Liver (tissue), 3 donors: Measurements from ENCODE around the gene FAM171A1.

Experiments
- ATF3 ChIP-seq: IDR thresholded peaks from 2 replicates; pipeline ENCODE4 v1.6.1; 2016; ENCODE audit warnings: antibody characterized with exemption
- CTCF ChIP-seq: fragments of 150-350 bp; IDR thresholded peaks from 2 replicates; pipeline ENCODE4 v1.5.1; 2017; ENCODE audit warnings: improper control_type of control experiment, low read depth, low read length; ENCODE audit not compliant: missing input control
- EGR1 ChIP-seq, 2 donors: IDR thresholded peaks; 2 replicates each; pipeline ENCODE4 v1.6.1; 2016 to 2018; ENCODE audit warnings: antibody characterized with exemption in 2 of 2, low read depth in 2 of 2
- GABPA ChIP-seq, 2 donors: IDR thresholded peaks in 1 of 2; conservative IDR thresholded peaks in 1 of 2; 2 replicates each; pipeline ENCODE4 v1.6.1; 2016; ENCODE audit warnings: antibody characterized with exemption in 2 of 2, mild to moderate bottlenecking in 1 of 2, moderate library complexity in 1 of 2
- JUND ChIP-seq, 2 donors: IDR thresholded peaks; 2 replicates each; pipeline ENCODE4 v1.6.1; 2016; ENCODE audit warnings: antibody characterized with exemption in 2 of 2
- MAX ChIP-seq: IDR thresholded peaks from 2 replicates; pipeline ENCODE4 v1.6.1; 2016; ENCODE audit warnings: antibody characterized with exemption
- NR2F2 ChIP-seq: IDR thresholded peaks from 2 replicates; pipeline ENCODE4 v1.6.1; 2016; ENCODE audit warnings: antibody characterized with exemption
- RAD21 ChIP-seq, 2 donors: IDR thresholded peaks; 2 replicates each; pipeline ENCODE4 v1.6.1; 2016; ENCODE audit warnings: antibody characterized with exemption in 2 of 2, mild to moderate bottlenecking in 2 of 2
- REST ChIP-seq: IDR thresholded peaks from 2 replicates; pipeline ENCODE4 v1.6.1; 2016; ENCODE audit warnings: antibody characterized with exemption, mild to moderate bottlenecking
- RXRA ChIP-seq, 2 donors: IDR thresholded peaks; 2 replicates each; pipeline ENCODE4 v1.6.1; 2017 to 2018; ENCODE audit warnings: antibody characterized with exemption in 2 of 2, mild to moderate bottlenecking in 1 of 2
- SP1 ChIP-seq: IDR thresholded peaks from 2 replicates; pipeline ENCODE4 v1.6.1; 2018; ENCODE audit warnings: antibody characterized with exemption, mild to moderate bottlenecking
- TAF1 ChIP-seq: conservative IDR thresholded peaks from 2 replicates; pipeline ENCODE4 v1.6.1; 2016; ENCODE audit warnings: antibody characterized with exemption, mild to moderate bottlenecking
- YY1 ChIP-seq: IDR thresholded peaks from 2 replicates; pipeline ENCODE4 v1.6.1; 2016; ENCODE audit warnings: antibody characterized with exemption, mild to moderate bottlenecking
- ZBTB33 ChIP-seq: IDR thresholded peaks from 2 replicates; pipeline ENCODE4 v1.6.1; 2016; ENCODE audit warnings: antibody characterized with exemption
- donor health status: healthy.
- donor health status: healthy.

- TF ChIP-seq CTCF (no peak), MAX (no peak), JUND (IDR thresholded peaks at IDR 0.05) (no peak), RAD21 (IDR thresholded peaks at IDR 0.05) (no peak), NR2F2 (no peak), SP1 (no peak), ZBTB33 (no peak), EGR1 (IDR thresholded peaks at IDR 0.05; ENCODE audit: low read depth in 2 of 2) (no peak), TAF1 (no peak), YY1 (no peak), GABPA (IDR thresholded peaks at IDR 0.05 in 1 of 2, conservative IDR thresholded peaks at IDR 0.05 in 1 of 2) (no peak), REST (no peak), ATF3 (no peak), RXRA (IDR thresholded peaks at IDR 0.05) (no peak)
Measured at GRCh38 chr10:15293862-15294842, 76.9 kb downstream of the FAM171A1 start.
